ENCODE measurements around the gene SLC9A6. TPM values are rescaled to one million over a fixed set of nuclear protein-coding genes. Genes with fewer than 3 reads are reported as not detected.

SLC9A6 gene
- total RNA-seq, result 100 to 1,000 TPM in 1 of 2 donors, 10 to 100 TPM in 1; 33.3 to 107 TPM
- 100 to 1,000 TPM in 1 of 2 donors, 10 to 100 TPM in 1; 83.3 to 102 TPM for polyA plus RNA-seq (ENCODE audit: insufficient read length in 2 of 2)
- long read RNA-seq, donor 1, partial matches to known transcripts, result 17 of 17 reads
- long read RNA-seq, donor 1, other reads (novel, unspliced or antisense), result 0 of 17 reads
- long read RNA-seq, donor 2, partial matches to known transcripts, result 0 of 4 reads
- long read RNA-seq, donor 2, other reads (novel, unspliced or antisense), result 0 of 4 reads
- long read RNA-seq, donor 3, partial matches to known transcripts, result 5 of 5 reads
- long read RNA-seq, donor 3, other reads (novel, unspliced or antisense), result 0 of 5 reads
- long read RNA-seq, donor 4, result 0 reads

DNA sequence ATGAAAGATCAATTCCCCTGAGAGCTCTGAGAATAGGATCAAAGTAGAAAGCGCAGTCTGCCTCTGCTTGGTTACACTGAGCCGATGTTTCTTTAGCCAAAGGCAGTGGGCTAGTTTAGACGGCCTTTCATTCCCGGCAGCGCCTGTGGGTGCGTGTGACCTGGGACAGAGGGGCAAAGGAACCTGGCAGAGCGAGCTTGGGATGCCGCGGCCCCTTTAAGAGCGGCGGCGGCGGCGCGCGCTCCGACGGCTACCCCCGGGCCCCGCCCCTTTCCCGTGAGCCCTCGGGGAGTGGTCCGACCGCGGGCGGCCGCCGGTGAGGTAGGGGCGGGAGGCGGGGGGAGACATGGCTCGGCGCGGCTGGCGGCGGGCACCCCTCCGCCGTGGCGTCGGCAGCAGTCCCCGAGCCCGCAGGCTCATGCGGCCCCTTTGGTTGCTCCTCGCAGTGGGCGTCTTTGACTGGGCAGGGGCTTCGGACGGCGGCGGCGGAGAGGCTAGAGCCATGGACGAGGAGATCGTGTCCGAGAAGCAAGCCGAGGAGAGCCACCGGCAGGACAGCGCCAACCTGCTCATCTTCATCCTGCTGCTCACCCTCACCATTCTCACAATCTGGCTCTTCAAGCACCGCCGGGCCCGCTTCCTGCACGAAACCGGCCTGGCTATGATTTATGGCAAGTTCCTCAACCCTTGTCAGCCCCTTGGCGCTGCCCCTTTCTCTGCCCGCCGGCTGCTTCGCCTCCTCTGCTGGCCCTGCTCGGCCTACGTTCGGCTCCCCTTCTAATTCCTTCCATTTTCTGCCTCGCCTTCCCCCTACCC is at the start of gene SLC9A6:
TSS of gene SLC9A6 (plus strand) at position 279 of the 816 bp plus-strand sequence. CDS start at position 503, 224 bp downstream.
- Histone ChIP-seq H3K27ac (ENCODE audit: low read depth, low read length) (peak within 1 kb of the TSS; percentile 84), H3K27me3 (ENCODE audit: control insufficient read depth, insufficient read depth, low read length) (no peaks in the 10 kb centered on the region), H3K4me3 (ENCODE audit: low read depth, low read length) (peak within 1 kb of the TSS; percentile 79), H3K4me1 (ENCODE audit: control insufficient read depth, insufficient read depth, low read length) (no peaks in the 10 kb centered on the region), H3K9me3 (ENCODE audit: control insufficient read depth, insufficient read depth, low read length) (no peaks in the 10 kb centered on the region), H3K36me3 (ENCODE audit: control insufficient read depth, insufficient read depth, low read length) (peaks cover 2% of the 10 kb centered on the region)
- DNase-seq (ENCODE audit: low read depth in 4 of 6, low spot score in 6 of 6), result peak in 2 of 6 donors; percentile 89 to 90
- WGBS (ENCODE audit: insufficient coverage), result 16% methylated on average over 68 of the region's 68 CpGs

DNA sequence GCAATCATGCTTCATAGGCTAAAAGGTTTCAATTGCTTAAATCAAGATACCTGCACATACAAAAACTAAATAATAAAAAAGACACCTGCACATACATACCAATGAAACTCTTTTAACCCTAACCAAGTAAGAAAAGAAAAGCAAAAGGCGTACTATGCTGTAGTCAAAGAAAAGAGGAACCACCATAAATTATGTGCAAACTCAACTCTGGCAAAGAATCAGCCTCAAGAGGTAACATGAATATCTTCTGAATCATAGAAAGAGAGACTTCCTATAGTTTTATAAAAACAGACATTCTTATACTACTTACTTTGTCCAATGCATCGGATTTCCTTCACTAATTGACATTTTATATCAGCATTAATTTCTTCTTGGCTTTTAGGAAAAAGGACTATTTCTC is 40.7 kb upstream of the SLC9A6 start:
- Histone ChIP-seq H3K4me1 (ENCODE audit: control insufficient read depth, insufficient read depth, low read length) (no peaks in the 10 kb centered on the region), H3K27ac (ENCODE audit: low read depth, low read length) (no peak overlapping the region), H3K9me3 (ENCODE audit: control insufficient read depth, insufficient read depth, low read length) (no peaks in the 10 kb centered on the region), H3K36me3 (ENCODE audit: control insufficient read depth, insufficient read depth, low read length) (no peaks in the 10 kb centered on the region), H3K4me3 (ENCODE audit: low read depth, low read length) (no peak overlapping the region), H3K27me3 (ENCODE audit: control insufficient read depth, insufficient read depth, low read length) (no peaks in the 10 kb centered on the region)
- no peak for DNase-seq (ENCODE audit: low read depth in 4 of 6, low spot score in 6 of 6)
- WGBS (ENCODE audit: insufficient coverage), result no CpG with 5 or more reads among the region's 2 CpGs

- WGBS (ENCODE audit: insufficient coverage), result 53% methylated on average over 4 of the region's 4 CpGs
- no peak for DNase-seq (ENCODE audit: low read depth in 4 of 6, low spot score in 6 of 6)
- Histone ChIP-seq H3K4me3 (ENCODE audit: low read depth, low read length) (no peak overlapping the region), H3K4me1 (ENCODE audit: control insufficient read depth, insufficient read depth, low read length) (no peaks in the 10 kb centered on the region), H3K27ac (ENCODE audit: low read depth, low read length) (no peak overlapping the region), H3K9me3 (ENCODE audit: control insufficient read depth, insufficient read depth, low read length) (no peaks in the 10 kb centered on the region), H3K27me3 (ENCODE audit: control insufficient read depth, insufficient read depth, low read length) (no peaks in the 10 kb centered on the region), H3K36me3 (ENCODE audit: control insufficient read depth, insufficient read depth, low read length) (no peaks in the 10 kb centered on the region)
Observed at GRCh38 chrX:135951291-135951690, 33.9 kb upstream of the SLC9A6 start.

GRCh38 chrX:135973025-135973547 is 12.1 kb upstream of the SLC9A6 start:
- peak overlapping the region; percentile 92 for H3K27ac ChIP-seq (ENCODE audit: low read depth, low read length)
- 21% methylated on average over 10 of the region's 10 CpGs for WGBS (ENCODE audit: insufficient coverage)
- peak in 2 of 6 donors; percentile 33 to 50 for DNase-seq (ENCODE audit: low read depth in 4 of 6, low spot score in 6 of 6)
- peak overlapping the region; percentile 75 for H3K4me3 ChIP-seq (ENCODE audit: low read depth, low read length)
- no peaks in the 10 kb centered on the region for H3K9me3 ChIP-seq (ENCODE audit: control insufficient read depth, insufficient read depth, low read length)
- H3K4me1 ChIP-seq (ENCODE audit: control insufficient read depth, insufficient read depth, low read length), result no peaks in the 10 kb centered on the region
- no peaks in the 10 kb centered on the region for H3K36me3 ChIP-seq (ENCODE audit: control insufficient read depth, insufficient read depth, low read length)
- no peaks in the 10 kb centered on the region for H3K27me3 ChIP-seq (ENCODE audit: control insufficient read depth, insufficient read depth, low read length)

DNA sequence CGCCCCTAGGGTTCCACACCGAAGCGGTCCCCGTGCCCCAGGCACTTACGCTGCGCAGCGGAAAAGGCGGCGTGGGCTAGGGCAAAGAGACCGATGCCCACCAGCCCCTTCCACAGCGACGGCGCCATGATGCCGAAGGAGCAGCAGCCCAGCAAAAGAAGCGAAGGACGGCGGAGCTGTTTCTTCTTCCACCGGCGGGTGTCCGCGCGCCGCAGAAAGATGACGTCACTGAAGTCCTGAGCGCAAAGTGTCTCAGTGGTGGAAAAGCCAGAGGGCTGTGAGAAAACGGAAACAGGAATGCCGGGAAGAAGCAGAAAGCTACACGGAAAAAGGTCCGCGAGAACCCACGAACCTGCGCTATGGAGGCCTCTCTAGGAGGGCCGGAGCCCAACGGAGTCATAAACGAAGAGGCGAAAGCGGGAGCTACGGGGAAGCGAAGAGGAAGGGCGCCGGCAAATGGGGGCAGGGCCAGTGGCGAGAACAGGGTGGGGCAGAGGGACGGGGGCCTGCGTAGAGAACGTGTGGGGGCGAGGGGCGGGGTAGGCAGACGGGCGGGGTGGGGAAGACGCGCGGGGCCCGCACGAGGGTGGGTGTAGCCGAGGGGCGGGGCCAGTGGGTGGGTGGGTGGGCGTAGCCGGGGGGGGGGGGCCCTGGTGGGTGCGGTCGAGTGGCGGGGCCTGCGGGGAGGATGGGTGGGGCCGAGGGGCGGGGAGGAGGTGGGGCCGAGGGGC is 11.5 kb upstream of the SLC9A6 start, which contains the start of gene MMGT1:
TSS of gene MMGT1 (minus strand) at position 441 of the 731 bp plus-strand sequence. CDS start at position 128, 313 bp downstream.
- peak within 1 kb of the TSS; percentile 92 for H3K27ac ChIP-seq (ENCODE audit: low read depth, low read length)
- no peaks in the 10 kb centered on the region for H3K36me3 ChIP-seq (ENCODE audit: control insufficient read depth, insufficient read depth, low read length)
- no peaks in the 10 kb centered on the region for H3K9me3 ChIP-seq (ENCODE audit: control insufficient read depth, insufficient read depth, low read length)
- H3K4me1 ChIP-seq (ENCODE audit: control insufficient read depth, insufficient read depth, low read length), result no peaks in the 10 kb centered on the region
- DNase-seq (ENCODE audit: low read depth in 4 of 6, low spot score in 6 of 6), result peak; percentile 64 to 95 (median 78)
- WGBS (ENCODE audit: insufficient coverage), result 20% methylated on average over 41 of the region's 65 CpGs
- H3K4me3 ChIP-seq (ENCODE audit: low read depth, low read length), result peak within 1 kb of the TSS; percentile 75
- no peaks in the 10 kb centered on the region for H3K27me3 ChIP-seq (ENCODE audit: control insufficient read depth, insufficient read depth, low read length)

- no peaks in the 10 kb centered on the region for H3K9me3 ChIP-seq (ENCODE audit: control insufficient read depth, insufficient read depth, low read length)
- WGBS (ENCODE audit: insufficient coverage), result 33% methylated on average over 3 of the region's 32 CpGs
- H3K4me3 ChIP-seq (ENCODE audit: low read depth, low read length), result peak overlapping the region; percentile 47
- no peaks in the 10 kb centered on the region for H3K36me3 ChIP-seq (ENCODE audit: control insufficient read depth, insufficient read depth, low read length)
- peak in 4 of 6 donors; percentile 54 to 94 (median 76) for DNase-seq (ENCODE audit: low read depth in 4 of 6, low spot score in 6 of 6)
- H3K4me1 ChIP-seq (ENCODE audit: control insufficient read depth, insufficient read depth, low read length), result no peaks in the 10 kb centered on the region
- no peaks in the 10 kb centered on the region for H3K27me3 ChIP-seq (ENCODE audit: control insufficient read depth, insufficient read depth, low read length)
- peak overlapping the region; percentile 63 for H3K27ac ChIP-seq (ENCODE audit: low read depth, low read length)
Observed at GRCh38 chrX:135974279-135974856, 10.9 kb upstream of the SLC9A6 start.

DNA sequence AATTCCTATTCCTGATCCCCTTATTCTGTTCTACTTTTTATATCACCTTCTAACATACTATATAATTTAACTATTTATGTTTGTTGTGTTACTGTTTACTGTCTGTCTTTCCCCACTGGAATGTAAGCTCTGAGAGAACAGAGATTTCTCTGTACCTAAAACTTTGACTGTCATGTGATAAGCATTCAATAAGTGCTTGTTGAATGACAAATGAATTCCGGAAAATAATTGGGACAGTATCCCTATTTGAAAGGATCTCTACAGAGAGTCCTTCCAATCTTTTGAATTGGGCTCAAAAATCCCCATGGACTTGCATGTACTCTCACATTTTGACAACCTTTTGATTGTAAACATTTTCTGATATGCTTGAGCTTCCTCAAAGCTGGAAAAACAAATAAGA is 9.8 kb upstream of the SLC9A6 start:
- WGBS (ENCODE audit: insufficient coverage), result 60% methylated on average over 1 of the region's 1 CpG
- H3K9me3 ChIP-seq (ENCODE audit: control insufficient read depth, insufficient read depth, low read length), result no peaks in the 10 kb centered on the region
- no peaks in the 10 kb centered on the region for H3K36me3 ChIP-seq (ENCODE audit: control insufficient read depth, insufficient read depth, low read length)
- H3K4me1 ChIP-seq (ENCODE audit: control insufficient read depth, insufficient read depth, low read length), result no peaks in the 10 kb centered on the region
- no peaks in the 10 kb centered on the region for H3K27me3 ChIP-seq (ENCODE audit: control insufficient read depth, insufficient read depth, low read length)
- no peak overlapping the region for H3K27ac ChIP-seq (ENCODE audit: low read depth, low read length)
- no peak for DNase-seq (ENCODE audit: low read depth in 4 of 6, low spot score in 6 of 6)
- no peak overlapping the region for H3K4me3 ChIP-seq (ENCODE audit: low read depth, low read length)

- Histone ChIP-seq H3K36me3 (ENCODE audit: control insufficient read depth, insufficient read depth, low read length) (no peaks in the 10 kb centered on the region), H3K27me3 (ENCODE audit: control insufficient read depth, insufficient read depth, low read length) (no peaks in the 10 kb centered on the region), H3K4me3 (ENCODE audit: low read depth, low read length) (no peak overlapping the region), H3K9me3 (ENCODE audit: control insufficient read depth, insufficient read depth, low read length) (no peaks in the 10 kb centered on the region), H3K4me1 (ENCODE audit: control insufficient read depth, insufficient read depth, low read length) (no peaks in the 10 kb centered on the region), H3K27ac (ENCODE audit: low read depth, low read length) (no peak overlapping the region)
- WGBS (ENCODE audit: insufficient coverage), result no CpG with 5 or more reads among the region's 4 CpGs
- DNase-seq (ENCODE audit: low read depth in 4 of 6, low spot score in 6 of 6), result no peak
Observed at GRCh38 chrX:135977611-135978010, 7.6 kb upstream of the SLC9A6 start.

DNA sequence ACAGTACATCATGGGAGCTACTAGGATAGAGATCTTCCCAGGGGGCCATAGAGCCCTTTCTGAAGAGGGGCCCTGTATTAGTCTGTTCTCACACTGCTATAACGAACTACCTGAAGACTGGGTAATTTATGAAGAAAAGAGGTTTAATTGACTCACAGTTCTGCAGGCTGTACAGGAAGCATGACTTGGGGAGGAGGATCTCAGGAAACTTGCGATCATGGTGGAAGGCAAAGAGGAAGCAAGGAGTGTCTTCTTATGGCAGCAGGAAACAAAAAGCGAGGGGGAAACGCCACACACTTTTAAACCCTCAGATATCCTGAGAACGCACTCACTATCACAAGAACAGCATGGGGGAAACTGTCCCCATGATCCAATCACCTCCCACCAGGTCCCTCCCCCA is 4.2 kb upstream of the SLC9A6 start:
- Histone ChIP-seq H3K4me3 (ENCODE audit: low read depth, low read length) (no peak overlapping the region), H3K36me3 (ENCODE audit: control insufficient read depth, insufficient read depth, low read length) (peaks cover 2% of the 10 kb centered on the region), H3K4me1 (ENCODE audit: control insufficient read depth, insufficient read depth, low read length) (no peaks in the 10 kb centered on the region), H3K27me3 (ENCODE audit: control insufficient read depth, insufficient read depth, low read length) (no peaks in the 10 kb centered on the region), H3K9me3 (ENCODE audit: control insufficient read depth, insufficient read depth, low read length) (no peaks in the 10 kb centered on the region), H3K27ac (ENCODE audit: low read depth, low read length) (no peak overlapping the region)
- no peak for DNase-seq (ENCODE audit: low read depth in 4 of 6, low spot score in 6 of 6)
- no CpG with 5 or more reads among the region's 5 CpGs for WGBS (ENCODE audit: insufficient coverage)
